Measurements from ENCODE around the gene BACH2. TPM values are rescaled to one million over a fixed set of nuclear protein-coding genes. Genes with fewer than 3 reads are reported as not detected.

The BACH2 gene
- total RNA-seq, 6 donors from 2014 or later = 3.1 to 6.8 (median 5.3) TPM

DNA sequence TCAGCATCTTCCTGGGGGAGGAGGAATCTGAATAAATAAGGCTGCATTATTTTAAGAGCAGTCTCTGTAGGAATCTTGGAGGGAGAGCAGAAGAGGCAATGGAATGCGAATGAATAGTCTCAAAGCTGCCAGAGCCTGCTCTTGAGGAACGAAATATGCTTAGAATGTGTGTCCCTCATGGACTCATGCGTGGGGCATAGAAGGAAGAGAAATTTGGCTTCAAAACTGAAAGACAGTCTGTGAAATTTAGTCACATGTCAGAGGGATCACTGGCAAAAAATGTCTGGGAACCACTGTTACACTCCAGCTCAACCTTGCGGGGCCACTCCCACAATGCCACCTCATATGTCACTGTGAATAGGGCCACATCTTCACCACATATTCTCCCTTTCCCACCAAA, 306.9 kb downstream of the BACH2 start:
- H3K4me1 ChIP-seq = peaks cover 0 to 5% (median 0%) of the 10 kb centered on the region in 4 donors
- no peaks in the 10 kb centered on the region for H3K27me3 ChIP-seq
- no peaks in the 10 kb centered on the region for H3K9me3 ChIP-seq
- ATAC-seq (ENCODE audit: low FRiP score in 2 of 2) (peak; percentile 4 to 35), DNase-seq (no peak)
- H3K36me3 ChIP-seq = no peaks in the 10 kb centered on the region
- H3K27ac ChIP-seq = no peak overlapping the region
- no peak for TF ChIP-seq POLR2A (IDR thresholded peaks at IDR 0.05)
- TF ChIP-seq EP300 (IDR thresholded peaks at IDR 0.05) = no peak
- TF ChIP-seq POLR2AphosphoS5 (IDR thresholded peaks at IDR 0.05) = no peak
- TF ChIP-seq, protein P1, sequence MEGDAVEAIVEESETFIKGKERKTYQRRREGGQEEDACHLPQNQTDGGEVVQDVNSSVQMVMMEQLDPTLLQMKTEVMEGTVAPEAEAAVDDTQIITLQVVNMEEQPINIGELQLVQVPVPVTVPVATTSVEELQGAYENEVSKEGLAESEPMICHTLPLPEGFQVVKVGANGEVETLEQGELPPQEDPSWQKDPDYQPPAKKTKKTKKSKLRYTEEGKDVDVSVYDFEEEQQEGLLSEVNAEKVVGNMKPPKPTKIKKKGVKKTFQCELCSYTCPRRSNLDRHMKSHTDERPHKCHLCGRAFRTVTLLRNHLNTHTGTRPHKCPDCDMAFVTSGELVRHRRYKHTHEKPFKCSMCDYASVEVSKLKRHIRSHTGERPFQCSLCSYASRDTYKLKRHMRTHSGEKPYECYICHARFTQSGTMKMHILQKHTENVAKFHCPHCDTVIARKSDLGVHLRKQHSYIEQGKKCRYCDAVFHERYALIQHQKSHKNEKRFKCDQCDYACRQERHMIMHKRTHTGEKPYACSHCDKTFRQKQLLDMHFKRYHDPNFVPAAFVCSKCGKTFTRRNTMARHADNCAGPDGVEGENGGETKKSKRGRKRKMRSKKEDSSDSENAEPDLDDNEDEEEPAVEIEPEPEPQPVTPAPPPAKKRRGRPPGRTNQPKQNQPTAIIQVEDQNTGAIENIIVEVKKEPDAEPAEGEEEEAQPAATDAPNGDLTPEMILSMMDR (IDR thresholded peaks at IDR 0.05) = no peak
- WGBS, 2 donors = 58 to 75% methylated on average over 4 of the region's 4 CpGs
- no peak overlapping the region for H3K4me3 ChIP-seq

DNA sequence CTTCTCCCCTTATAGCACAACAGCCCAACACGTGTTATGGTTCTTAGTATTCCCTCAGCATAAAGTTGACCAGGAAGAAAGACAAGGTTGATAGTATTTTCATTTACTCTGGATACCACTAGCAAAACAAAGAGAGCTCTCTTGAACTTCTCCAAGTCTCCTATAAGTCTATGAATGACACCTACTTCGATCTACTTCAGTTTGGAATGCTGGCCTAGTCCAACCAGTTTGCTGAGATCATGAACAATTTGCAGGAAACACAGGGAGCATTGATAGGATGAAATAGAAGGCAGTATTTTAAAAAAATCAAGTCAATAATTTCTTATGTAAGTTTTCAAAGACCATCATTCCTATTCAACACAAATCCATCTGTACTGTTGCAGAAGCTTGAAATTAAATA, 308.8 kb downstream of the BACH2 start:
- Histone ChIP-seq H3K4me3 (no peak overlapping the region), H3K27ac (no peak overlapping the region), H3K36me3 (no peaks in the 10 kb centered on the region), H3K9me3 (no peaks in the 10 kb centered on the region), H3K27me3 (no peaks in the 10 kb centered on the region), H3K4me1 (peaks cover 0 to 5% (median 0%) of the 10 kb centered on the region in 4 donors)
- WGBS, 2 donors = 68 to 87% methylated on average over 2 of the region's 2 CpGs
- DNase-seq = no peak
- no peak for ATAC-seq (ENCODE audit: low FRiP score in 2 of 2)
- TF ChIP-seq EP300 (IDR thresholded peaks at IDR 0.05) (no peak), POLR2AphosphoS5 (IDR thresholded peaks at IDR 0.05) (no peak), POLR2A (IDR thresholded peaks at IDR 0.05) (no peak)
- TF ChIP-seq, protein P1 (IDR thresholded peaks at IDR 0.05) = no peak

DNA sequence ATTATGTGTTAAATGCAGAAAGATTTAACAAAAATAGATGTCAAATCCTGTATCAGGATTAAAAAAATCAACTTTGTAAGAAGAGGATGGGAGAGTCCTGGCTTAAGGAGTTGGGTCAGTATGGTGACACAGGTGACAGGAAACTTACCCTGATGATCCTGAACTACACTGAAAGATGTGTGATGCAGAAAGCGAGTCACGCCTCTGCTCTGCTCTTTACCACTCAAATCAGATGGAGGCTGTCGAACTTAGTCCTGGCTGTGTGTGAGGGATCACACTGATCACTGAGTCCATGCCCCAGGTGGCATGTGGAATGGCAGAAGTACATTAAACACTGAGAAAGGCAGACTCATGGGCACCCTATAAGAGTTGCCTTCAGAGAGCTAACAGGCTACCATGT, 309.5 kb downstream of the BACH2 start:
- 91 to 96% methylated on average over 3 of the region's 3 CpGs for WGBS, 2 donors
- DNase-seq (no peak), ATAC-seq (ENCODE audit: low FRiP score in 2 of 2) (no peak)
- Histone ChIP-seq H3K27me3 (no peaks in the 10 kb centered on the region), H3K36me3 (no peaks in the 10 kb centered on the region), H3K27ac (no peak overlapping the region), H3K4me3 (no peak overlapping the region), H3K4me1 (peaks cover 0 to 5% (median 0%) of the 10 kb centered on the region in 4 donors), H3K9me3 (no peaks in the 10 kb centered on the region)
- TF ChIP-seq, protein P1 (IDR thresholded peaks at IDR 0.05) = no peak
- TF ChIP-seq POLR2A (IDR thresholded peaks at IDR 0.05) = no peak
- no peak for TF ChIP-seq EP300 (IDR thresholded peaks at IDR 0.05)
- TF ChIP-seq POLR2AphosphoS5 (IDR thresholded peaks at IDR 0.05) = no peak

DNA sequence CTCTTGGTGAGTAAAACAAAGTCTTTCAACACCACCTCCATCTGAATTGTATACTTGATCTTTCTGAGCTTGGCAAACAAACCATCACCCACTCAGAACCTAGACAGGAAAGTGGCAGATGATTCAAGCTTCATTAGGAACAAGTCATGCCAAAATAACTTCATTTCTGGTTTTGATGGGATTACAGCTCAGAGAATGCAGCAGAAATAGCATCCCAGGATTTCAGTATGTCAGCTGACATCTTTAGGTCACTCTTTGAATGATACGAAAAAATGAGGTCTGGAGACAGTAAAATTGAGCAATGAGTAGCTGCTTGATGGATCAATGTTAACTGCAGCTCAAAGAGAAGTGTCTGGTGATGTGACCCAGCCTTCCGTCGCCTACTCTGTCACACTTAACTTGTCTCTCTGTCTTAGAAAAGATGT, 310.0 kb downstream of the BACH2 start:
- H3K27ac ChIP-seq = no peak overlapping the region
- H3K36me3 ChIP-seq = no peaks in the 10 kb centered on the region
- DNase-seq (no peak), ATAC-seq (ENCODE audit: low FRiP score in 2 of 2) (no peak)
- no peaks in the 10 kb centered on the region for H3K27me3 ChIP-seq
- no peaks in the 10 kb centered on the region for H3K9me3 ChIP-seq
- TF ChIP-seq EP300 (IDR thresholded peaks at IDR 0.05) (no peak), POLR2AphosphoS5 (IDR thresholded peaks at IDR 0.05) (peak; percentile 43 to 80)
- H3K4me3 ChIP-seq = no peak overlapping the region
- H3K4me1 ChIP-seq = peaks cover 0 to 5% (median 0%) of the 10 kb centered on the region in 4 donors
- WGBS, 2 donors = 74 to 76% methylated on average over 3 of the region's 3 CpGs

DNA sequence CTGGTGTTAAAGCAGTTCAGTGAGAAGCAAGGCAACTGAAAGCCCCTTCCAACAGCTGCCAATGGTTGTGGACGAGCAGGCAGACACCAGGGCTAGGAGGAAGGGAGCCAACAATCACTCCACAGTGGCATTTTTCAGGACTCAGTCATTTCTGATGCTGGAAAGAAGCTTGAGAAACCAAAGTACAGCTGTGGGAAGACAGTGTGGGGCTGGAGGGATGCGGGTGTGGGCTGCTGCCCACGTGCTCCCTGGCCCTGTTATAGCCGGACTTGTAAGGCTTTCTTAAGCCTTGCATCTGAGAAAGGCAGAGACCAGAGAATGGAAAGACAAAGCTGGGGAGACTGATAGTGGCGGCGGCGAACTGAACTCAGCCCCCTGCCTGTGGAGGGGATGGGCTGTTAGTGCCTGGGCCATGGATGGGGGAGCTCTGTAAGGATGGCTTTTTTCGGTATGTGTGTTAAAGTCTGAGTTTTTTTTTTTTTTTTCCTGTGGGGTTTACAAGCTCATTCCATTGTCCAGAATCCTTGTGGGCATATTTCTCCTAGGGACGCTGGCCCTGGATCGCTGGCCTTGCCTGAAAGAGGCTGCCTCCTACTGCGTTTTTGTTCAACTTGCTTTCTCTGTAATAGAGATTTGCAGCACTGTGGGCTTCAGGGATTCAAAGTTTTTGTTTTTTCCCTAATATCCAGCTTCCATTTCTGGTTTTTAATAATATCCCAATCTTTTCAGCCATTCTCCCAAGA, 310.7 kb downstream of the BACH2 start:
- DNase-seq = peak in 1 of 2 donors; percentile 30
- no peaks in the 10 kb centered on the region for H3K27me3 ChIP-seq

More for the DNA sequence above, 310.7 kb downstream of the BACH2 start:
- 82 to 84% methylated on average over 11 of the region's 11 CpGs for WGBS, 2 donors
- Histone ChIP-seq H3K4me1 (peaks cover 0 to 5% (median 0%) of the 10 kb centered on the region in 4 donors), H3K9me3 (no peaks in the 10 kb centered on the region), H3K27ac (peak overlapping the region in 3 of 4 donors; percentile 13 to 26 (median 22)), H3K36me3 (no peaks in the 10 kb centered on the region), H3K4me3 (no peak overlapping the region)
- no peak for TF ChIP-seq EP300 (IDR thresholded peaks at IDR 0.05)
- peak; percentile 10 to 23 for TF ChIP-seq POLR2AphosphoS5 (IDR thresholded peaks at IDR 0.05)
- peak; percentile 54 to 70 for ATAC-seq (ENCODE audit: low FRiP score in 2 of 2)

Data from upper lobe of left lung (tissue), 6 donors.